COLO829 (cell line): ENCODE results near the gene ATG4C.
"Not testable (repeated sequence)": the region's sequence is repeated elsewhere in the genome, so short reads cannot be mapped to it uniquely, and the experiment has no call there.

Experiments used
- DNase-seq: peaks from one replicate; pipeline ENCODE4 v3.0.0; 2012; ENCODE audit warnings: low spot score

ATG4C gene

GRCh38 chr1:62774971-62775595, 8.8 kb upstream of the ATG4C start:
- DNase-seq, result no peak

- DNase-seq, result no peak
Observed at GRCh38 chr1:62778208-62778607, 5.7 kb upstream of the ATG4C start.

DNA sequence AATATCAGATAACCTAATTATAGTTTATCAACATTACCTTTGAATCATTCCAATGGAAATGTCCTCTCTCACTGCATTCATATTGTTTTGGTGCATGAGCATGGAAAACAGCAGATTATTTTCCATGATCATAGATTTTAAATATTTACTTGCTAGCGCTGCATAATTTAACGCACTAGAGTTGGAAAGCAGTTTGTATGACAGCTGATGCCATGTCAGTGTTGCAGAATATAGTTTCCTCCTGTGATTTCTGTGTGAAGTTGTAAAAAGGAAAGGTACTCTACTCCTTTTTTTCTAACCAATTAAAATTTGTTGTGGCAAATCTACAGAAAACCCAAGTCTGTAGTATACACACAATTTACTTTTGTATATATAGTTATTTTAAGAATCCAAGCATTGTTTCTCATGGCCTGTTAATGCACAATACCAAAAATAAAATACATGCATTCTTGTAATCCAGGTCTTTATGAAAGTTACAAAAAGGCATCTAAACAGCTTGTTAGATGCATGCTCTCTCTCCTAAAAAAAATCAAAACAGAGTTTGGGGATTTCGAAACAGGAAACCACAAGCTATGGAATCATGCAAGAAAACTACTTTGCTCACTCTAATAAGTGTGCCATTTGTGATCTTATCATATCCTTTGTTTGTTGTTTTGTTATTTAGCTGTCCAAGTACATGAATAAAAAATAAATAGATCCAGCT, 1.9 kb upstream of the ATG4C start:
- no peak for DNase-seq

DNA sequence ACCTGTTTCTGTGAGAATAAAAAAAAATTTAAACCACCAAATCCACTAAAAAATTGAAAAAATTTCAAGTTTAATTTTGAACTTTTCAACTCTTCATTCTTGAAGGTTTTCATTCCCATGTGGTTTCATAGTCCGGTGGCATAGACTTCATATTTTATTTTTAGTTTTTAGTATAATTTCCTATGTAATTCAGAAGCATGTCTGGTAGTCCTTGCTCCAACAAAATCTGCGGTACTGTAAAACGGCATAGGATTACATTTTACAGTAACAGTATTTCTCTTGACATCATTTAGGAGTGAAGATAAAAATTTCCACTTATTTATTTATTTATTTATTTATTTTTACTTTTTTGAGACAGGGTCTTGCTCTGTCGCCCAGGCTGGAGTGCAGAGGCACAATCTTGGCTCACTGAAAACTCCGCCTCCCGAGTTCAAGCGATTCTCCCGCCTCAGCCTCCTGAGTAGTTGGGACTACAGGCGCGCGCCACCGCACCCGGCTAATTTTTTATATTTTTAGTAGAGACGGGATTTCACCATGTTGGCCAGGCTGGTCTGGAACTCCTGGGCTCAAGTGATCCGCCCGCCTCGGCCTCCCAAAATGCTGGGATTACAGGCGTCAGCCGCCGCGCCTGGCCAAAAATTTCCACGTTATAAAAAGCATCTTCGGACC, 1.3 kb upstream of the ATG4C start:
- DNase-seq, result not testable (repeated sequence)

DNA sequence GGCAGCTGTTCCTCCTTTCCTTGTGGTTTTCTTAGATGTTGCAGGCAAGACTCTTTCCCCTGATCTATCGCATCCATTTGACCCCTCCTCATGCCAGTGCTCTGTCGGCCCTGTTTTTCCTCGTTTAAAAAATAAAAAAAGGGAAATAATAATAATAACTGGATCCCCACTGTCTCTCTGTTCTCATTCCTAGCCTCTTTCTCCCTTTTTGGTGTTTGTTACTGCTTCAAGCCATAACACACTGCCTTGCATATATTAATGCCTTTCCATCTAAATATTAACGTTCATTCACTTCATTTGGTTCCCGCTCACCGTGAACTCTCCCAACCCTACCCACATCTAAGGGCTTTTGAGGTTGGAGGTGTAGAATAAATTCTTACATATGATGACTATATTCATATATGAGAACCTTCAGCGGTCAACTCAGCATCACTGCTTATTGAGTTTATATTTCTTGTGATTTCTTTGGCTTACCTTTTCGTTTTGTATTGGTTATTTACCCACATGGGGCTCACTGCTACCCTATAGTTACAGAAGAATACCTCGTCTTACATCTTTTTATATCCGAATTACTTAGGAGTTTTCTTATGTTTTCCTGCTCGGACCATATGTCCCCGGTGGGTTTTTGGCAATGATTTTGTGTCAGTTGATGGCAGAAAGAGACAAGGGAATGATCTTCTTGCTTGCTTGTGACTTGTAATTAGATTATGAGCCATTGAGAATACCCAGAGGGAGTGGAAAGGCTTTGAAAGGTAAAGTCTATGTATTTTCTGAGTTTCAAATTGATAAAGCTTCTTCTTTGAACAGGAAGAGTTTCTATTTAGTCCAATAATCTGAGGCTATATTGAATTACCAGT, 805 bp downstream of the ATG4C start:
- DNase-seq, result peak; percentile 66

DNA sequence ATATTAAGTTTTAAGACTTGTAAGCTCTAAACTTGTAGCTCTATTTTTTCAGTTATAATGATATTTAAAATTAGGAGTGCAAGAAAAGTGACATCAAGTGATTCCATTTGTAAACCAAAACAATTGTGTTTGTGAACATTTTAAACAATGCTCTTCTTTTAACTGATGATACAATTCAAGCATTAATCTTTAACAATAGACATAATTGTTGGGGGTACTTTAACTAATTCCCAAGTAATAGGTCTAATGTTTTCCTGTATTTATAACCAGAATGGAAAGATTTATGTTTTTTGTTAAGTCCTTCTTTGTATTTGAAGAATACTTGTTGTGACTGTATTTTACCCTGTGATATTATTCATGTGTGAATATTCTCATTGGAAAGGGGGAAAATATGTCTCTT, 6.8 kb downstream of the ATG4C start:
- DNase-seq, result no peak

GRCh38 chr1:62794053-62794452, 10.1 kb downstream of the ATG4C start:
- no peak for DNase-seq

GRCh38 chr1:62796221-62796620, 12.3 kb downstream of the ATG4C start:
- peak; percentile 72 for DNase-seq

GRCh38 chr1:62799688-62800087, 15.8 kb downstream of the ATG4C start:
- DNase-seq, result no peak

- DNase-seq, result no peak
Observed at GRCh38 chr1:62800281-62800680, 16.3 kb downstream of the ATG4C start.

- no peak for DNase-seq
Observed at GRCh38 chr1:62800825-62801306, 16.9 kb downstream of the ATG4C start.

GRCh38 chr1:62809788-62810187, 25.9 kb downstream of the ATG4C start:
- no peak for DNase-seq

GRCh38 chr1:62810420-62811274, 26.7 kb downstream of the ATG4C start:
- DNase-seq, result no peak

DNA sequence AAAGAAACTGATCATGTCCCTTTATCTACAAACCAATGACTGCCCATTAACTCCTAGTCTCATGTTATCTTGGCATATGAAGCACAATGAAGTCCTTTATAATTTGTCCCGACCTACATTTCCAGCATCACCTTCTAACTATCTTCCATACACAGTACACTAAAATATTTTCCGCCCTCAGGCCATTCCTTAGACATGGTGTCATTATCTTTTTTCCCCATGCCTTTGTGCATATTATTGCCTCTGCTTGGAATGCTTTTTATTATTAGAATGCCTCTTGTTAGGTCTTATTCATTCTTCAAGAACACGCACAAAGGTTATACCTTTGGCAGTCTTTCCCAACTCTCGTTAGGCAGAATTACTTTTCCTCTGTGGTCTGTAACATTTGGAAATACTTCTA, 39.6 kb downstream of the ATG4C start:
- peak; percentile 23 for DNase-seq

GRCh38 chr1:62826901-62827300, 43.0 kb downstream of the ATG4C start:
- DNase-seq, result no peak

GRCh38 chr1:62827786-62828185, 43.9 kb downstream of the ATG4C start:
- not testable (repeated sequence) for DNase-seq

DNA sequence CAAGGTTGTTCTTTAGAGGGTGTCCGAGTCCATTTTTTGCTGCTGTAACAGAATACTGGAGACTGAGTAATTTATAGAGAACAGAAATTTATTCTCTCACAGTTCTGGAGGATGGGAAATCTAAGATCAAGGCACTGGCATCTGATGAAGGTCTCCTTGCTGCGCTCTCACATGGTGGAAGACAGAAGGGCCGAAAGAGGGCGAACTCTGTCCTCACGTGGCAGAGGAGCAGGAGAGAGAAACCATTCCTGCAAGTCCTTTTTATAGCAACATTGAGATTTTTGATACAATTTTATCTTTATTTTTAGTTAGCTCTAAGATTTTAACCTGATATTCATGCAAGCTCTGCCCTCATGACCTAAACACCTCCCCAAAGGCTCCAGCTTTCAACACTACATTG, 48.3 kb downstream of the ATG4C start:
- no peak for DNase-seq

GRCh38 chr1:62833529-62833928, 49.6 kb downstream of the ATG4C start:
- no peak for DNase-seq

DNA sequence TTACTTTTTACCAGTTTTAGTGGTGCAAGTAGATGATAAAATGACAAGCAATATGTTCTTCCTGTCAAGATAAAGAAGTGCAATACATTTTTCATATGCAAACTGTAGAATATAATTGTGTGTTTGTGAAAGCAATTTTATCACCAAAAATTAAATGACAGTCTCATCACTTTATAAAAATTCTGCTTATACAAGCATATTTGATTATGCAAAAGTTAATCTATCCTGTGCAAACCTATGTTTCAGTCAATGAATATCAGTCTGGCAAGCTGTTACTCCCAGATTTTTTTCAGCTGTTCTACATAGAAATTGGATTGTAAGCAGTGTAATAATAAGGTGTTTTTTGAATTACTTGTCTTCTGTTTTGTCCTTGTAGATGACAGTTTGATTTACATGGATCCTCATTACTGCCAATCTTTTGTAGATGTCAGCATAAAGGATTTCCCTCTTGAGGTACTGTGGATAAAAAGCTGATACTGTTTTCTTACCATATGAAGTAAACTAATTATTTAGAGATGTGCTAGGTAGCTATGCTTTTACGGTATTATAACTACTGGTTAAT, 50.5 kb downstream of the ATG4C start:
- no peak for DNase-seq

- DNase-seq, result no peak
Observed at GRCh38 chr1:62836856-62837540, 53.1 kb downstream of the ATG4C start.
